Measurements from ENCODE around the gene WBP1L.

WBP1L gene

GRCh38 chr10:102713814-102714620 is 29.7 kb upstream of the WBP1L start, which contains the start of gene ARL3 (continued):
- TF ChIP-seq SALL2 (tag by site-specific recombination; IDR thresholded peaks at IDR 0.05; ENCODE audit: borderline replicate concordance) (no peak), GFI1B (tag by site-specific recombination; IDR thresholded peaks at IDR 0.05) (no peak), ZNF423 (tag by site-specific recombination; IDR thresholded peaks at IDR 0.05) (peak; percentile 88), ZNF311 (tag by site-specific recombination; IDR thresholded peaks at IDR 0.05; ENCODE audit: borderline replicate concordance) (no peak), RBAK (tag by site-specific recombination; IDR thresholded peaks at IDR 0.05) (no peak), IKZF3 (tag by site-specific recombination; IDR thresholded peaks at IDR 0.05) (peak; percentile 84), ZNF629 (tag by site-specific recombination; IDR thresholded peaks at IDR 0.05) (peak; percentile 54), ZNF175 (tag by site-specific recombination; IDR thresholded peaks at IDR 0.05) (no peak), ZNF645 (tag by site-specific recombination; IDR thresholded peaks at IDR 0.05) (no peak), ZNF350 (tag by site-specific recombination; IDR thresholded peaks at IDR 0.05) (no peak), ZNF26 (tag by site-specific recombination; IDR thresholded peaks at IDR 0.05) (no peak), ZNF140 (tag by site-specific recombination; IDR thresholded peaks at IDR 0.05) (no peak), ZNF24 (tag by site-specific recombination; IDR thresholded peaks at IDR 0.05) (peak; percentile 69), TSHZ1 (tag by site-specific recombination; IDR thresholded peaks at IDR 0.05; ENCODE audit: borderline replicate concordance) (no peak), BCL11A (tag by site-specific recombination; IDR thresholded peaks at IDR 0.05; ENCODE audit: low read depth) (0 out of 2 replicates have a peak, but pooled peaks have one; percentile 42), ZNF561 (tag by site-specific recombination; IDR thresholded peaks at IDR 0.05; ENCODE audit: borderline replicate concordance) (peak; percentile 91), KLF10 (tag by site-specific recombination; IDR thresholded peaks at IDR 0.05) (peak; percentile 100), ZNF777 (tag by site-specific recombination; IDR thresholded peaks at IDR 0.05; ENCODE audit: borderline replicate concordance) (no peak), ZNF19 (tag by site-specific recombination; IDR thresholded peaks at IDR 0.05; ENCODE audit: low read depth) (no peak), ZNF248 (tag by site-specific recombination; IDR thresholded peaks at IDR 0.05) (no peak), ZBTB26 (tag by site-specific recombination; optimal IDR thresholded peaks at IDR 0.05) (peak; percentile 49), ZNF274 (IDR thresholded peaks at IDR 0.05; ENCODE audit: low read length) (no peak), ZNF274 (tag by site-specific recombination; IDR thresholded peaks at IDR 0.05; ENCODE audit: borderline replicate concordance) (no peak), KLF17 (tag by site-specific recombination; IDR thresholded peaks at IDR 0.05) (peak; percentile 45; the same call in 1 of the 2 replicates), ZNF266 (tag by site-specific recombination; IDR thresholded peaks at IDR 0.05; ENCODE audit: low read depth) (no peak), YY2 (tag by site-specific recombination; IDR thresholded peaks at IDR 0.05) (no peak), ZNF223 (tag by site-specific recombination; IDR thresholded peaks at IDR 0.05) (peak; percentile 100), ZNF184 (tag by site-specific recombination; IDR thresholded peaks at IDR 0.05) (no peak), ZNF426 (tag by site-specific recombination; IDR thresholded peaks at IDR 0.05) (no peak), ZNF529 (tag by site-specific recombination; IDR thresholded peaks at IDR 0.05; ENCODE audit: insufficient replicate concordance) (no peak), ZNF10 (tag by site-specific recombination; IDR thresholded peaks at IDR 0.05) (no peak), ZNF391 (tag by site-specific recombination; IDR thresholded peaks at IDR 0.05; ENCODE audit: borderline replicate concordance, low read depth) (peak; percentile 87; the same call in 1 of the 2 replicates), ZNF837 (tag by site-specific recombination; IDR thresholded peaks at IDR 0.05) (no peak)
